ENCODE measurements around the gene NAPEPLD.
"Not testable (repeated sequence)": the region's sequence is repeated elsewhere in the genome, so short reads cannot be mapped to it uniquely, and the experiment has no call there.

The NAPEPLD gene

DNA sequence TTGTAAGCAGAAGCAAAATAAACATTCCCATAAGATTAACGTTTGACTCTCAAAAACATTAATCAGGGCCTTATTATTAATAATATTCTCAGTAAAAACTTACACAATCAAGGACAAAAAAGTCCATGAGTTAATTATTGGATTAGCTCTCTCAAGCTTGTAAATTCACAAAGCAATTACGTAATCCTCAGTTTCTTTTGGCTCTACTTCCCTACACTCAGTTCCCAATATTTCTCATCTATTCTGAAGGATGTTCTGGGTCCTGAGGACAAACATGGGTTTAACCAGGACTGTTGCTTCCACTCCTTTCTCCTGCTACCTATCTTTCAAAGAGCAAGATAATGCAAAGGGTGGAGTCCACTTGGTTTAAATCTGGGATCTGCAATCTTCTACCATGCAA lies 89.4 kb downstream of the NAPEPLD start:
- no peak for DNase-seq

DNA sequence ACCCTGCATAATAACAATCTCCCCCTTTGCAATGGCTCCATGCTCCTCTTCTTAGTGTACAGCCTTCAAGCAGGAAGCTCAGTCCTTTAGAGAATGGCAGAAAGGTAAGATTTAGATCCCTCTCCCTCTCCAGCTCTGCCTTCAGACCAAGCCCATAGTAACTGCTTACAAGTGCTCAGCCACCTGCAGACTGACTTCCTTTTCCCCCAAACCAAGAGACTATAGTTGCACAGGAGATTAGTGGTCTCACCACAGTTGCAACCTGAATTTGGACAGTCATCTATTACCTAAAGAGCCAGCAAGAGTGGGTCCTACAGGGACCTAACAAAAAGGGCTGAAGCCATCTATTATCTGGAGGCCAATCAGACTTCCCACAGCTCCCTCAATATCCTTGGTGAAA lies 90.8 kb downstream of the NAPEPLD start:
- DNase-seq, result no peak

DNA sequence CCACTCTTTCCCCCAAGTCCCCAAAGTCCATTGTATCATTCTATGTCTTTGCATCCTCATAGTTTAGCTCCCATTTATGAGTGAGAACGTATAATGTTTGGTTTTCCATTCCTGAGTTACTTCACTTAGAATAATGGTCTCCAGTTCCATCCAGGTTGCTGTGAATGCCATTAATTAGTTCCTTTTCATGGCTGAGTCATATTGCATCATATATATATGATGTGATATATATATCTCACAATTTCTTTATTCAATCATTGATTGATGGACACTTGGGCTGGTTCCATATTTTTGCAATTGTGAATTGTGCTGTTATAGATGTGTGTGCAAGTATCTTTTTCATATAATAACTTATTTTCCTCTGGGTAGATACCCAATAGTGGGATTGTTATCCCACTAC lies 92.9 kb downstream of the NAPEPLD start:
- not testable (repeated sequence) for DNase-seq

DNA sequence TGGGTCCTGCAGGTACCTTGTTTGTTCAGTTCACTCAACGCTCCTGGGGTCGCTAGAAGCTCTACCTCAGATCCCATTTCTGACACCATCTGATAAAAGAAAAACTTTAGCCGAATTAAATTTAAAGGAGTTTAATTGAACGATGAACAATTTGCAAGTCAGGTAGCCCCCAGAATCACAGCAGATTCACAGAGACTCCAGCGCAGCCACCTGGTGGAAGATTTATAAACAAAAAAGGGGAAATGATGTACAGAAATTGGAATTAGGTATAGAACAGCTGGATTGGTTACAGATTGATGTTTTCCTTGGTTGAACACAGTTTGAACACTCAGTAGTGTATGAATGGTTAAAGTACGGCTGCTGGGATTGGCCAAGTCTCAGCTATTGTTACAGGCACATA lies 97.4 kb downstream of the NAPEPLD start:
- DNase-seq, result no peak

Data from activated gamma-delta T cell treated with Interleukin-2 at 50 U/mL for 16 hours (primary cell).